Epithelial cell of prostate (primary cell): Measurements from ENCODE around the gene TAX1BP3.

ENCODE experiments used
- DNase-seq: peaks from one replicate; pipeline ENCODE4 v3.0.0-alpha.2; 2011; ENCODE audit warnings: low read depth, low spot score
- H3K27ac ChIP-seq: fragments of 450-650 bp; 2 replicates; pipeline ENCODE4 v1.5.1; 2017; ENCODE audit warnings: mild to moderate bottlenecking

The TAX1BP3 gene

DNA sequence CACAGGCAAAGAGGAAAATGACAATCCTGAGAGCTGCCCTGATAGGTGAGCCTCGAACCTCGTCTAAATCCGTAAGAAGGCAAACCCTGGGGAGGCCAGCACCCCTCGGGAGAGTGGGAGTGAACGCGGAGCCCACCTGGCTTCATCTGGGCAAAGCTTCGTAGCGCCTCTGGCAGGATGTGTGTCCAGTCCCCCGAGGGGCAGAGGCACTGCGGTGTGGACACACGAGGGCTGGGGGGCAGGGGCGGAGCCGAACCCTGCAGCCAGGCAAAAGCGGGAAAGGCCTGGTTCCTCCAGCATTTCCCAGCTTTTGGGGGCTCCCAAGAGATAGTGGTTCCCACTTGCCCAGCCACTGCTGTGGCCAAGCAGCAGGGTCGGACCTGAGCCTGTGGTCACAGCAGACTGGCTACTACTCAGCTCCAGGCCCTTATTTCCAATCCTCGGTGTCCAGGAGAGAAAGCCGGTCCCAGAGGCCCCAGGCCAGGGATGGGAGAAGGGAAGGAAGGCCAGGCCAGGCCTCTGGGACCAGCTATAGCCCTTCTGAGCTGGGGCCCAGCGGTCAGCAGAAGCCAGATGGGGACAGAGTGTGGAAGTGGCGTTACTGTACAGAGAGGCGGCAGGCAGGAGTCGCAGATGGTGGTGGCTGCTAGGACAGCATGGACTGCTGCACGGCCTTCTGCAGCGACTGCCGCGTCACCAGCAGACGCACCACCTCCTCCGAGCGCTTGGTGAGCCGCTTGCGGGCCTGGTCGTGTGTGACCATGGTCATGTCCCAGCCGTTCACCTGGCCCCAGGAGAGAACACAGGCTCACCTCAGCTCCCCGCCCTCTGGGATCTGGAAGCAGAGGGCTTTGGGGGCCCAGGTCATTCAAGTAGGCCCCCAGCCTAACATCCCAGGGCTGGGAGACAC, 5.0 kb downstream of the TAX1BP3 start:
- H3K27ac ChIP-seq: no peak overlapping the region
- DNase-seq: no peak

DNA sequence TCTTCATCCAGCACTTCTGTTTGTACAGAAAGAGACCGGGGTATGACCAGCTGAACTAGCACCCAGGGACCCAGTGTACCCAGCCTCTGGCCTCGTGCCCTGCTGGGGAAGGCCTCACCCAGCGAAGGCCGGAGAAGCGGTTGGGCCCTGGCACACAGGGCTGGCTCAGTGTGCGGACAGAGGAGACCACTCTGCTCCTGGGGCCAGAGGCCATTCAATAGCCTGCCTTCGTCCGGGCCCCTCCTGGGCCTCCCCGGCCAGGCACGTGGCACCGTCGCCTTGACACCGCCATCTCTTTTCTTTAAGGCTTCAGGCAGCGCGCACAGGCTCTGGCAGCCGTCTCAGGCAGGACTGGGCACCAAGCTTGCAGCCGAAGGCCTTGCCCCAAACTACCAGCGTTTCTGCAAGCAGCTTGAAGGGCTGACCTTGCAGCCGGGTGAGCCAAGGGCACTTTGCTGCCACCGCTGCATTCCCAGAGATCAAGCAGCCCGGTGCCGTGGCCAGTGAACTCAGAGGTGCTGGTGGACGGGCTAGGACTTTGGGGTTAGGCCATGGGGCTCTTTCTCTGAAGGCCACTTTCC, 8.0 kb downstream of the TAX1BP3 start:
- DNase-seq: no peak
- H3K27ac ChIP-seq: peak overlapping the region; percentile 13

DNA sequence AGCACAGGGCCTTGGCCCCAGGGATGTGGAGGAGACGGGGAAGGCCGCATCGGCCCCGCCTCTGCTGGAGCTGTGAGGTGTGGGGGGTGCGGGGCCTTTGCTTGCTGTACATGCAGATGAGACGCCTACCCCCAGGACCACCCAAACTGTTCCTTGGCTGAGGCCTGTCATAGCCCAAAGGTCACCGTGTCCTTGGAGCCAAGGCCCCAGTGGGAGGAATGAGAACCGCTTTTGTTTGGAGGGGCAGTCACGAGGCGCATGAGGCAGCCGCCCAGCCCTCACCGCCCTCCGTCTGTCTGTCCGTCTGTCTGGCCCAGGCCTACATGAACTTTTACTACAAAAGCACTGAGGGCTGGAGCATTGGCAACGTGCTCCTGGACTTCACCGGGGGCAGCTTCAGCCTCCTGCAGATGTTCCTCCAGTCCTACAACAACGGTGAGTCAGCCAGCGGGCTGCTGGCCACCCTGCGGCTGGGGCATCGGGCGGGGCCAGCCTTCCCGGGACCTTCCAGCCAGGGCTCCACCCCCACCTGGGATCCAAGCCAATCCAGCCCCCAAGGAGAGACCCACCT, 8.8 kb downstream of the TAX1BP3 start:
- DNase-seq: no peak
- H3K27ac ChIP-seq: peak overlapping the region; percentile 13

DNA sequence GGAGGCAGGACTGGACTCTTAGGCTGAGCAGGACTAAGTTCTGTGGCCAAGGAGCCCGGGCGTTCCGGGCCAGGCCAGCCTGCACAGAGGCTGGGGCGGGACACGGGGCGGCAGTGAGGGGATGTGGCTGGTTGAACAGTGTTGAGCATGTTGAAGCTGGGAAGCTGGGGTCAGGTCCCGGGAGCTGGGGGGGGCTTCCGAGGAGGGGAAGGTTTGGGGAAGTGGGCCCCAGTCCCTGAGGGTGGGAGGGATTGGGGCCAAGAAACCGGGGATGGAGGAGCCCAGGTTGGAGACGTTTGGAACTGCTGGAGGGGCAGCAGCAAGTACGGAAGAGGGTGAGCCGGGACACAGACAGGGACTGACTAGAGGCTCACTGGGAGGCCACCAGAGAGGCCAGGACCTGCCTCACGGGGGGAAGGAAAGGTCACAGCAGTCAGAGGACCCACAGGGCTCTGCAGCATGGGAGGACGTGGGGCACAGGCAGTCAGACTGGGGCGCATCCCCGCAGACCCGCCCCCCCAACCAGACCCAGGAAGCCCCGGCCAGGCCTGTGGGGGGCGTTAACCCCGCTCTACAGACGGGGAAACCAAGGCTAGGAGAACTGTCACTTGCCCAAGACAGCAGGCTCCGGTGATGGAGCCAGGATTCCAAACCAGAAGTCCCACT, 9.5 kb downstream of the TAX1BP3 start:
- DNase-seq: no peak
- H3K27ac ChIP-seq: no peak overlapping the region

DNA sequence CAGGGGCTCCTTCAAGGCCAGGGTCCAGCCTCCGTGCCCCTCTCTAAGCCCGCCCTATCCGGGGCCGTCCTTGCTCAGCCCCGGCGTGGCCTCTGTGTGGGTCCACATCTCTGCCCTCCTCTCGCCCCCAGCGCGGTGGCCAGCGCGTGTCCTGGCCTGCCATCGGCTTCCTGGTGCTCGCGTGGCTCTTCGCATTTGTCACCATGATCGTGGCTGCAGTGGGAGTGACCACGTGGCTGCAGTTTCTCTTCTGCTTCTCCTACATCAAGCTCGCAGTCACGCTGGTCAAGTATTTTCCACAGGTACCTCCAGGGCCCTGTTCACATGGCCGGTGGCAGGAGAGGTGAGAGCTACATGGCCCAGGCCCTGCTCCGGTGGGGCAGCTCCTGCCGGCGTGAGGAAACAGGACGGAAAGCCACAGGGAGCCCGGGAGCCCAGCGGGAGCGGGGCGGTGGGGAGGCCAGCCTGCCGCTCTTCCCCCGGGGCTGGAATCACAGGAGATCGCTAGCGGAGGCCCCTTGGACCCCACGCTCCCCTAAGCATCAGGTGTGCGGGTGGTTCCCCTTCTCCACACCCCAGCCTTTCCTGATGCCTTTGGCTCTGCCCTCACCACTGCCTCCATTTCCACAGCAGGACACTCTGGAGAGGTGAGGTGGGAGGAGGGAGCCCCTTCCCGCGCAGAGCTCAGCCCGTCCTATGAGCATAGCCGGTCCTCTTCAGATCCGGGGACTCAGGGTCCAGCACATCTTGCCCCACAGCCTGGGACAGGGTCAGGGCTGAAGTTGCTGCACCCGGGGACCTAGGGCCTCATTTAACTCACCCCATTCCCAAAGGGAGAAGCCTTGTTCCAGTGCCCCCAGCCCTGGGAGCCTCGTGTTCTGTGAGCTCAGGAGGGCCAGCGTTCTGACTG, 10.2 kb downstream of the TAX1BP3 start:
- DNase-seq: no peak
- H3K27ac ChIP-seq: no peak overlapping the region

DNA sequence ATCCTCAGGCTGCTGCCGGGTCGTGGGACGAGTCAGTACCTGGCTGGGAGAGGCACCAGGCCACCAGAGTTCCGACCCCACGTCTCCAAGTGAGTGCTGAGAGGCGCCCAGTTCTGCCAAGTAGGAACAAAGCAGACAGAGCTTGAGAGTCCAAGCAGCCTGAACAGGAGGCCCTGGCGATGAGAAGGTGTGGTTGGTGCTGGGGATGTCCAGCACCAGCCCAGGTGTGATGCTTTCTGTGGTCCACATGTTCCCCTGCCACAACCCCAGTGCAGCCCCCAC, 10.8 kb downstream of the TAX1BP3 start:
- H3K27ac ChIP-seq: no peak overlapping the region
- no peak for DNase-seq

DNA sequence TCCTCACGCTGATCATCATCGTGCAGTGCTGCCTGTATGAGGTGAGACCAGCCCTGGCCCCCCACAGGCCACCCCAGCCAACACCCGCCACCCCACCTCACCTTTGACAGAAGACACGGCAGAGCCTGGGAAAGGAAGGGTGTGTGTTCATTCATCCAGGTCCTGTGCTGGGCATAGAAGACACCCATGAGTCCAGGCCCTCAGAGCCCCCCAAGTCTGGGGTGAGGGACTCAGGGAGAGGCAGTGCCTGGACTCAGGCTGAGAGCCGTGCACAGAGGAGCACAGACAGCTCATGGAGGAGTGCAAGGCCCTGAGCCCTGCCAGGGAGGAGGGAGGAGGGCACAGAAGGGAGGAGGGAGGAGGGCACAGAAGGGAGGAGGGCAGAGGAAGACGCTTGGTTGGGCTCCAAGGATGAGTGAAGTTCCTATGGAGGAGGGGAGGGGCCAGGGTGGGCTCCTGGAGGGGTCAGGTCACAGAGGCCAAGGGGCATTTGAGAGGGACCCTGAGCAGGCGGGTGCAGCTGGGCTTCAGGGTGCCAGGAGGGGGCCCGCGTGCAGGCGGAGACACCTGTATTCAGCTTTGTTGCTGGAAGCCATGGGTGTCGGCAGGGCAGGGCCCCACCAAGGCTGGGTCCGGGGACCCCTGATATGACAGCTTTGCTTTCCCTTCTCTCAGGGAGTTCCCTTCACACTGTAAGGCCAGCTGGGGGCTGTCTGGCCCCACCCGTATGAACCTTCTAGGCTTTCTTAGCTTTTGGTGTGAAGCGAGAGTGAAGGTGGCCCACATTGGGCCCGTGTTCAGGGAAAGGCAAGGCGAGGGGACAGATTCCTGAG, 11.4 kb downstream of the TAX1BP3 start:
- DNase-seq: no peak
- no peak overlapping the region for H3K27ac ChIP-seq

DNA sequence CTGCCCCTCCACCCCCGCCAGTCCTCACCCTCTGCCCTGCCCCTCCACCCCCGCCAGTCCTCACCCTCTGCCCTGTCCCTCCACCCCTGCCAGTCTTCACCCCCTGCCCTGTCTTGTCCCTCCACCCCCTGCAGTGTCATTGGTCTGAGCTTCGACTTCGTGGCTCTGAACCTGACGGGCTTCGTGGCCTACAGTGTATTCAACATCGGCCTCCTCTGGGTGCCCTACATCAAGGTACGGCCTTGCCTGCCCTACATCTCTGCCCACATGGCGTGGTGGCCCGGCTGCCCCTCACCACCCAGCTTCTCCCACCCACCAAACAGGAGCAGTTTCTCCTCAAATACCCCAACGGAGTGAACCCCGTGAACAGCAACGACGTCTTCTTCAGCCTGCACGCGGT, 12.0 kb downstream of the TAX1BP3 start:
- no peak for DNase-seq
- no peak overlapping the region for H3K27ac ChIP-seq

DNA sequence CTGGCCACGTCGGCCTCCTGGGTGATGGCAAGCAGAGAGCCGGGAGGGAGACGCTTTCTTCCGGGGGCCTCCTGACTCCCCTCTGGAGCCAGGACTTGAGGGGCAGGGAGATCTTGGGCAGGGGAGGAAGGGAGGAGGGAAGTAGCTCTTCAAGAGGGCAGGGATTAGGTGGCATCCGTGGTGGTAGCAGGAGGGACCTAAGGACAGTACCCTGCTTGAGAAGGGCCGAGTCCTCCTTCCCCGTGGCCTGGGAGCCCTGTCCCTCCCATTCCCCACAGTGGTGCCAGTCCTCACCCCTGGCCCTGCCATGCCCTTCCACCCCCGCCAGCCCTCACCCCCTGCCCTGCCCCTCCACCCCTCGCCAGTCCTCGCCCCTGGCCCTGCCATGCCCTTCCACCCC, 12.6 kb downstream of the TAX1BP3 start:
- no peak for DNase-seq
- no peak overlapping the region for H3K27ac ChIP-seq

DNA sequence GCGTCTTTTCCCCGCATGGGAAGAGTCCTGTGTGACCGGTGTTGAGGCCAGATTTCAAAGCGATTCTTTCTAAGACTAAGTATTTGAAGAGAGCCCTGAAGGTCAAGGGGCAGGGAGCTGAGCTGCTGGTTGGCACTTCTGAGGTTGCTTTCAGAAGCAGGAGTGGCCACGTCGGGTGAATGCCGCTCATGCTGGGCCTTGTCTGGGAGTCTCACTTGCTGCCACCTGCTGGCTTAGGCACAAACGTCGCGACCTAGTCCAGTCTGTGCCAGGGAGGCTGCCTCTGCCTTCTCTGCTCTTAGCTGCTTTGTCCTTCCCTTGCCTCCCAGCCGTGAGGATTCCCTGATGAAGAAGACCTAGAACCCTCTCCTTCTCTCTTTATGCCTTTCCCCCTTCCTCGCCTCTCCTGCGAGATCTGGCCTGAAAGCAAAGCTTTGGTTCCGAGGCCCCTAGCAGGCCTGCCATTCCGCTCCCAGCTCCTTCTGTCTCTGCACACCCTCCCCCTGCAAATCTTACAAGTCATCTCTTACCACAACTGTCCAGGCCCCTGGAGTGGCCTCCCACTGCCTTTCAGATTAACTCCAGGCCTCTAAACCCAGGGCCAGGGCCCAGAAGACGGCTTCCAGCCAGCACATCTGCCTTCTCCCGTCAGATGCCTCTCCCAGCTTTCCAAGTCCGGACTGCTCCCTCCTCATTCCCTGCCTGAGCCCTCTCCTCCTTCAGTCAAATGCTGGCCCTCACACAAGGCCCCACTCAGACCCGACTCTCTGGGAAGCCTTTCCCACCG, 20.4 kb downstream of the TAX1BP3 start:
- DNase-seq: no peak
- H3K27ac ChIP-seq: no peak overlapping the region

DNA sequence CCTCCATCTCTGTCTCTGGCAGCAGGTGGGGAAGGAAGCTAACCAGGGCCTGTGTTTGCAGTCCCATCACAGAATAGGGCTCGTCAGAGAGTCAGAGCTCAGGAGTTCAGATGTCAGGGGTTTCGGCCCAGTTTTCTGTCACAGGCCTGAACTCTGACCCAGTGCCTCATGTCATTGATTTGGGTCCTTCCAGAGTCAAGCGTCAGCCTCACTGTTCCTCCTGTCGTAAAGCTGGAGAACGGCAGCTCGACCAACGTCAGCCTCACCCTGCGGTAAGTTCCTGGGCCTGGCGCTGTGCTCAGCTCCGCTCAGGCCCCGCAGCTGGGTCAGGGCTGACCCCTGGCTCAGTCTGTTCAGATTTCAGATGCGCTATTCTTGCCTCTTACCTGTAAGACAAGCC, 21.1 kb downstream of the TAX1BP3 start:
- no peak overlapping the region for H3K27ac ChIP-seq

DNA sequence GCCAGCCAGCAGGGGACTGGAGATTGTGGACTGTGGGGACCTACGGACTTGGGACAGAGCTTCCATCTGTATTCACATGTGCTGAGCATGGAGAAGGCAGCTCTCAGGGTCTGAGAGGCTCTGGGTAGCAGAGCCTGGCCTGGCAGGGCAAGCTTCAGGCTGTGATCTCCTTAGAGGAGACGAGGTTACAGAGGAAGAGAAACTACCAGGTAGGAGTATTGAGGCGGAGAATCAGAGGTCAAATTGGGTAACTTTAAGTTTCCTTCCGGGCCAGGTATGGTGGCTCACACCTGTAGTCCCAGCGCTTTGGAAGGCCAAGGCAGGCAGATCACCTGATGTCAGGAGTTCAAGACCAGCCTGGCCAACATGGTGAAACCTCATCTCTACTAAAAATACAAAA, 23.1 kb downstream of the TAX1BP3 start:
- no peak overlapping the region for H3K27ac ChIP-seq
- no peak for DNase-seq

More for the DNA sequence above, 21.1 kb downstream of the TAX1BP3 start:
- no peak for DNase-seq

DNA sequence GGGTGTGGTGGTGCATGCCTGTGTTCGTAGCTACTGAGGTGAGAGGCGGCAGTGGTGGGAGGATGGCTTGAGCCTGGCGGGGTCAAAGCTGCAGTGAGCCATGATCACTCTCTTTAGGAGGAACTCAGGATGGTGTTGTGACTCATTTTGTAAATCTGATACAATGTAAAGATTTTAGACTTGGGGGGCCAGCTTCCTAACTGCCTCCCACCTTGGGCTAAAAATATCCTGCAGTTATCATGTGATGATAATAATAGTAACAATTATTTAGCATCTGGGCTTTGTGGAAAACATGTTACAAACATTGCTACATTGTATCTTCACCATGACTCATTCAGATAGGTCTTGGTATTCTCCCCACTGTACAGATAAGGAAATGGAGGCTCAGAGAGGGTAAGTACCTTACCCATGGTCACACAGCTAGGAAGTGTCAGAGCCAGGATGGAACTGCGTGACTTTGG, 24.5 kb downstream of the TAX1BP3 start:
- no peak for DNase-seq
- H3K27ac ChIP-seq: no peak overlapping the region

DNA sequence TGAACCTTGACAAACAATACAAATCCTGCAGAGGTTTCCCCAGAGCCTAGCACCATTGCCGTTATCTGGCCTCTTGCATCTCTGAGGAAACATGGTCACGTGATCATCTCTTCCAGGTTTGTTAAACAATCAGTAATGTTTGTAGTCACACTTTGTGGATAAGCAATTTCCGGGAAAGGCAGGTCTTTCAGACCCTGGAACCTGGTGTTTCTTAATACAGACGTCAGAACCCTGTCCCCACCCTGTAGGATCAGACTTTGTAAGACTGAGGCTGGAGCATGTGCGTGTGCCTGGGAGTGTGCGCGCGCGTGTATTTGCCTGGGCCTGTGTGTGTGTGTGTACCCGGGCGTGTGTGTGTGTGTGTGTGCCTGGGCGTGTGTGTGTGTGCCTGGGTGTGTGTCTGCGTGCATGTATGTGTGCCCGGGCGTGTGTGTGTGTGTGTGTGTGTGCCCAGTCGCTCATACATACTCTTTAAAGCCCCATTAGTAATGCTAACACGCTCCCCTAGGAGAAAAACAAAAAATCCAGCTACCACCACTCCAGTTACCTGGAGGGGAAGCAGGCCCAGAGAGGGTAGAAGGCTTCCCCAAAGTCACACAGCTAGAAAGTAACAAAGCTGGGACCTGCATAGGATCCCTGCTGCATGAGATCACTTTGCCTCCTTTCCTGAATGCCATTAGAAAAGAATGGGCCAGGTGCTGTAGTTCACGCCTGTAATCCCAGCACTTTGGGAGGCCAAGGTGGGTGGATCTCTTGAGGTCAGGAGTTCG, 26.5 kb downstream of the TAX1BP3 start:
- no peak for DNase-seq

DNA sequence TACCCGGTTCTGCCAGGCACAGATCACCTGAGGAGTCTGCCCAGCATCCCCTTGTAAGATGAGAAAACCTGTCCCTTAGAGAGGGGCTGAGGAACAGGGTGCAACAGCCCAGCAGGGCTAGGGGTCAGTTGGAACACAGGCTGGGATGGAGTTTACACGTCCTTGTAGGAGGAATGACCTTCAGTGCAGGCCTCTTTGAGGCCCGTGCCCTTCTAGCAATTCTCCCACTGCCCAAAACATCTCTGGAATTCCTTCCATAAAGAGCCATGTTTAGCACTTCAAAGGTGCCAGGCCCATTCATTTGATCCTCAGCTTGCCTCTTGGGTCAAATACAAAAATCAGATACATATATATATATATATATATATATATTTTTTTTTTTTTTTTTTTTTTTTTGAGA, 27.4 kb downstream of the TAX1BP3 start:
- H3K27ac ChIP-seq: no peak overlapping the region
- DNase-seq: no peak

More for the DNA sequence above, 26.5 kb downstream of the TAX1BP3 start:
- H3K27ac ChIP-seq: no peak overlapping the region

DNA sequence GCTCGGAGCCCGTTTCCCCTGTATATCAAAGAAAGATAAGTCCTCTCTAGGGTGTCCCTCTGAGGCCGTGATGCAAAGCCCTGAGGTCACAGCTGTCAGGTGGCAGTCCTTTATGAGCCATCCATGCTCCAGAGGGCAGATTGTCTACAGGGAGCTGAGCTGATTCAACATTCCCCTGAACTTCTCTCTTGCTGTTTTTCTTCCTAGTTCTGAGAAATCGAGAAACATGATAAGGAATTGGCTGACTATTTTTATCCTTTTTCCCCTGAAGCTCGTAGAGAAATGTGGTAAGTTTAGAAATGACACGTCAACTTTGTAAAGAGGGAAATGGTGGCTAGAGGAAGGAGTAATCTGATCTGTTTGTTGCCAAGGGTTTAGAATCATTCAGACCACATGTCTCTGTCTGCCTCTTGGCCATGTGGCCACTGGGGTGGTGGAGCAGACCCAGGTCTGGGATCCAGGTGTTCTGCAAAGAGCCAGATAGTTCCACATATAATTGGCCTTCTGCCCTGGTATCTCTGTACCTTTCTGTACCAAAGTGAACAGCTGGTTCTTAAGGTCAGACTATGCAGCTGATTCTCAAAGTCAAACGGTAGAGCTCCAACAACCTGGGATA, 28.3 kb downstream of the TAX1BP3 start:
- H3K27ac ChIP-seq: no peak overlapping the region
- DNase-seq: no peak

DNA sequence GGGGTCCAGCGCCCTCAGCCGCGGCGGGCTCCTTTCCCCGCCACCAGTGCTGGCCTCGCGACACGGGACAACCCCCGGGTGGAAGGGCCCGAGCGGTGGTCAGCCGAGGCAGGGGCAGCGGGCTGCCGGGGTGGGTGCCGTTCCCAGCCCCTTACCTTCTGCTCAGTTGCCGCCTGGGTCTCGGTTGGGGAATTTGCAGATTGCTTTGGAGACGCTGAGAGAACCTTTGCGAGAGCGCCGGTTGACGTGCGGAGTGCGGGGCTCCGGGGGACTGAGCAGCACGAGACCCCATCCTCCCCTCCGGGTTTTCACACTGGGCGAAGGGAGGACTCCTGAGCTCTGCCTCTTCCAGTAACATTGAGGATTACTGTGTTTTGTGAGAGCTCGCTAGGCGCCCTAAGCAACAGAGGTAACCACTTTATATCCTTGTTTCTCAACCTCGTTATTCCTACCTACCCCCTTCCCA, 31.4 kb downstream of the TAX1BP3 start:
- DNase-seq: no peak
- H3K27ac ChIP-seq: peak overlapping the region; percentile 95
